Putamen (tissue), 1 donor: ENCODE results near the gene MAP1LC3B.
"Not testable (repeated sequence)": the region's sequence is repeated elsewhere in the genome, so short reads cannot be mapped to it uniquely, and the experiment has no call there.

Experiments
- DNase-seq: peaks from one replicate; pipeline ENCODE4 v3.0.0-alpha.2; 2016; ENCODE audit warnings: low spot score

Gene MAP1LC3B

GRCh38 chr16:87380881-87381280, 11.3 kb upstream of the MAP1LC3B start:
- no peak for DNase-seq

GRCh38 chr16:87382023-87382785, 9.9 kb upstream of the MAP1LC3B start:
- no peak for DNase-seq

GRCh38 chr16:87383505-87384161, 8.5 kb upstream of the MAP1LC3B start, which contains the start of gene FBXO31:
Gene FBXO31, minus strand, starts transcription at chr16:87383776. Its CDS starts 32 bp downstream, at chr16:87383744.
- DNase-seq = peak; percentile 94

GRCh38 chr16:87384162-87384874, 7.8 kb upstream of the MAP1LC3B start:
- no peak for DNase-seq

- DNase-seq = not testable (repeated sequence)
Measured at GRCh38 chr16:87384875-87385167, 7.3 kb upstream of the MAP1LC3B start.

GRCh38 chr16:87387942-87388817, 4.0 kb upstream of the MAP1LC3B start:
- DNase-seq = peak; percentile 99

GRCh38 chr16:87388818-87389134, 3.4 kb upstream of the MAP1LC3B start:
- DNase-seq = no peak

- no peak for DNase-seq
Measured at GRCh38 chr16:87389245-87389644, 2.9 kb upstream of the MAP1LC3B start.

- not testable (repeated sequence) for DNase-seq
Measured at GRCh38 chr16:87389914-87390313, 2.2 kb upstream of the MAP1LC3B start.

- DNase-seq = no peak
Measured at GRCh38 chr16:87390641-87391323, 1.4 kb upstream of the MAP1LC3B start.

- DNase-seq = no peak
Measured at GRCh38 chr16:87391324-87391949, 699 bp upstream of the MAP1LC3B start.

GRCh38 chr16:87392821-87393679, 914 bp downstream of the MAP1LC3B start:
- no peak for DNase-seq

GRCh38 chr16:87393680-87394055, 1.5 kb downstream of the MAP1LC3B start:
- no peak for DNase-seq

- no peak for DNase-seq
Measured at GRCh38 chr16:87395181-87395842, 3.2 kb downstream of the MAP1LC3B start.

- DNase-seq = no peak
Measured at GRCh38 chr16:87404764-87405625, 12.9 kb downstream of the MAP1LC3B start.

- DNase-seq = no peak
Measured at GRCh38 chr16:87406495-87407088, 14.5 kb downstream of the MAP1LC3B start.

GRCh38 chr16:87407511-87408112, 15.5 kb downstream of the MAP1LC3B start:
- no peak for DNase-seq

GRCh38 chr16:87409153-87409552, 17.0 kb downstream of the MAP1LC3B start:
- no peak for DNase-seq
